ENCODE data around the gene RANBP1. TPM values are rescaled to one million over a fixed set of nuclear protein-coding genes. Genes with fewer than 3 reads are reported as not detected.

The RANBP1 gene
- total RNA-seq, 1 experiment from 2014 or later, result 522 TPM

- H3K14ac ChIP-seq (ENCODE audit: insufficient read depth, low read length), result no peak overlapping the region
- no peak overlapping the region for H4K8ac ChIP-seq (replicated peaks; ENCODE audit: insufficient read length, low read depth, low read length)
- no peak for TF ChIP-seq CTCF (conservative IDR thresholded peaks at IDR 0.05)
- H3K9me3 ChIP-seq (ENCODE audit: control insufficient read depth, low read depth, low read length), result no peaks in the 10 kb centered on the region
- H3K4me1 ChIP-seq (ENCODE audit: insufficient read depth, low read length), result no peaks in the 10 kb centered on the region
- H2BK12ac ChIP-seq (ENCODE audit: insufficient read length, low read depth, low read length), result no peak overlapping the region
- no peak overlapping the region for H3K9ac ChIP-seq (ENCODE audit: extremely low read depth, insufficient read length, low read length)
- no peaks in the 10 kb centered on the region for H4K20me1 ChIP-seq (ENCODE audit: control insufficient read depth, insufficient read depth, insufficient read length)
- no peak overlapping the region for H2BK15ac ChIP-seq (ENCODE audit: low read depth, low read length)
- H3K4me1 Mint-ChIP-seq, result peaks cover 6 to 14% of the 10 kb centered on the region in 2 experiments
- no peak for DNase-seq
- H3K23ac ChIP-seq (ENCODE audit: insufficient read length, low read depth, low read length), result no peak overlapping the region
- no peak overlapping the region for H3T11ph ChIP-seq (ENCODE audit: low read length)
- no peaks in the 10 kb centered on the region; a peak in 1 of 5 replicates for H3K9me3 Mint-ChIP-seq
- H2BK20ac ChIP-seq (ENCODE audit: low read depth, low read length, poor library complexity, severe bottlenecking), result no peak overlapping the region
- H3K4me2 ChIP-seq (ENCODE audit: insufficient read depth, insufficient read length, low read length), result no peak overlapping the region
- no peaks in the 10 kb centered on the region for H3K79me2 ChIP-seq (ENCODE audit: insufficient read depth, low read length)
- no peak overlapping the region for H2BK120ac ChIP-seq (ENCODE audit: low read depth, low read length, poor library complexity, severe bottlenecking)
- no peaks in the 10 kb centered on the region for H3K79me1 ChIP-seq (ENCODE audit: insufficient read depth, low read depth, low read length, poor library complexity, severe bottlenecking)
- H3K23me2 ChIP-seq (ENCODE audit: insufficient read length, low read depth, low read length, poor library complexity, severe bottlenecking), result peaks cover 5% of the 10 kb centered on the region
- no peak overlapping the region for H3K27ac Mint-ChIP-seq
- H3K18ac ChIP-seq (ENCODE audit: insufficient read length, low read depth, low read length), result no peak overlapping the region
- no peak overlapping the region for H3K4me3 Mint-ChIP-seq
- no peaks in the 10 kb centered on the region for H3K36me3 Mint-ChIP-seq (ENCODE audit: insufficient read depth in 1 of 3, low read depth in 3 of 3)
- no peak overlapping the region for H2AFZ ChIP-seq (ENCODE audit: low read length)
- no peaks in the 10 kb centered on the region for H3K27me3 Mint-ChIP-seq (ENCODE audit: low read depth)
- H3K4ac ChIP-seq (ENCODE audit: low read depth, low read length), result no peak overlapping the region
- H3K27ac ChIP-seq (ENCODE audit: insufficient read length, low read depth, low read length), result no peak overlapping the region
- WGBS (ENCODE audit: extremely low coverage, insufficient read length, low lambda C conversion rate), result no CpG with 5 or more reads among the region's 7 CpGs
- no peaks in the 10 kb centered on the region for H3K27me3 ChIP-seq (ENCODE audit: insufficient read depth, low read length)
- no peak overlapping the region for H4K91ac ChIP-seq (ENCODE audit: insufficient read length, low read depth, low read length)
- H4K5ac ChIP-seq (ENCODE audit: insufficient read length, low read depth, low read length), result no peak overlapping the region
- no peak overlapping the region for H2BK5ac ChIP-seq (ENCODE audit: insufficient read length, low read length)
- no peak overlapping the region for H2AK5ac ChIP-seq (ENCODE audit: insufficient read length, low read length)
- H3K56ac ChIP-seq (ENCODE audit: insufficient read length, low read depth, low read length), result no peak overlapping the region
These were observed 40.1 kb downstream of the RANBP1 start for GRCh38 chr22:20156042-20156389.

Data from H9 (cell line).